Measurements from ENCODE around the gene RBM12.
A peak's percentile ranks its signal among the peaks of the same experiment; 100 is the strongest.
"Not testable (repeated sequence)": the region's sequence is repeated elsewhere in the genome, so short reads cannot be mapped to it uniquely, and the experiment has no call there.

RBM12 gene

DNA sequence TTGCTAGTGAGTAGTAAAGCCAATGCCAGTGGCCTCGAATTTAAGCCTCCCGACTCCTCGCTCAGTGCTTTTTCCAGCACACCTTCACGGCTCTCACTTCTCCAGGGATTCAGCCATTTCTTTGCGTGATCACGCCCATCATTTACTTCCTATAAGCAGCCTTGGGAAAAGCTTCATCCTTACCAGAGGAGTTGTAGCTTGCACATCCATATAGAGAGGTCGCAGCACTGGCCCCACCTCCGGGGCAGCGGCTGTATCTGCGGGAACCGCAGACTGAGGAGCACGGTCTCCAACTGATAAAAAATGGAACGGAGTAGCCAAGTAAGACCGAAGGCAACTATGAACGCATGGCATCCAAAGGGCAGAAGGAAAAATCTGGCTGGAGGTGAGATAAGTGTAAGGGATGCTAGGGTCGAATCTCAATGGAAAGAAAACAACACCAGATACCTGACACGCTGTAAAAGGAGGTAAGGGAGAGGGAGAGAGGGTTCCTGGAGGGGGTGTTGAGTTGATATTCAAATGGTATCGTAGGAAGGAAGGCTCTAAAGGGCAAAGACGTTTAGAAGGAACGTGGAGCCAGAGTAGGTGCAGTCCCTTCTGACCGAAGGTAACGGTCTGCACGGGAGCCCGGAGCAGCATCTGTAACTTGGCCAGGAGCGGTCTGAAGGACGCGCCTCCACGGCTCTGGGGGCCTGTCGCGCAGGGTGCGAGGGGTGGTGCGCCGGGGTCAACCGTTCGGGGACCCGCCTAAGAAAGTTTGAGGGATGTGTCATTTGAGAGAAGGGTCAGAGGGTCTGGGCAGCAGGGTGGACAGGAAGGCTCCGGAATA lies 33.8 kb upstream of the RBM12 start:
- no peak for DNase-seq (ENCODE audit: extremely low read depth in 1 of 2, low read depth in 1 of 2)

DNA sequence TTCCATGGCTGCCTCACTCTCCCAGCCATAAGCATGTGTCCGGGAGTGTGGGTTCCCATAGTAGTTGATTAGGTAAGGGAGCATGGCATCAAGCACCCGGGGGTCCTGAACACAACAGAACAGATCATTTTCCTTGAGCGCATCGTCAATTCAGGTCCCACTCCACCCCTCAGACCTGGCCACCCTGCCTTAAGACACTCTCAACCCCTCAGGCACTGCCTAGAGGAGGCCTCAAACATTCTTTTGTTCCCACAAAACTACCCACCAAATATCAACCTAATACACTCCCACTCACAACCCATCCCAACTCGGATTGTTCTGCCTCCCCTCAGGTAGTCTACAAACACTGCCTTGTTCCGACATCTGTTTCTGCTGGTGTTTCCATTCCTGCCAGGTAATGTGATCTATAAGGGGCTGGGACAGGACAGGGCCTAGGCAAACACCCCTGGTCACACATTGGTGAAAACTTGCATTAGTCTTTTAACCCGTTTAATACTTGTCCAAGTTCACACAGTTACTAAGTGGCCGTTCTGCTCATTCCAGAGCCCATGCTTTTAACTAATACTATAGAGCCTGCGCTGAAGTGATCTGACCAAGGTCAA lies 33.1 kb upstream of the RBM12 start:
- DNase-seq (ENCODE audit: extremely low read depth in 1 of 2, low read depth in 1 of 2), result no peak

DNA sequence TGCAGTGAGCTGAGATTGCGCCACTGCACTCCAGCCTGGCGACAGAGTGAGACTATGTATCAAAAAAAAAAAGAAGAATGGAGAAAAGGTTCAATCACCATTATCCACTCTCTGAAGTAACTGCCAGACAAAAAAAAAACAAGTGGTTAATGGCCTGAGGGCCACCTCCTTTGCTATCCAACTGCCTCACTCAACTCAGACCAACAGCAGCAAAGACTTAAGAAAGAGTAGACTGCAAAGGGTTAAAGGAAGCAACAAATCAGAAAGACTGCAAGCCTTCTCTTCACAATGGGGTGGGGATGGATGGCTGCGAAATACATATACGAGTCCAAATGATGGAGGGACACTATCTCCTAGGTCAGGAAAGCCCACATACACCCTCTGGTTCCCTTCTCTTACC lies 31.3 kb upstream of the RBM12 start:
- DNase-seq (ENCODE audit: extremely low read depth in 1 of 2, low read depth in 1 of 2), result no peak

- no peak for DNase-seq (ENCODE audit: extremely low read depth in 1 of 2, low read depth in 1 of 2)
These were observed 30.6 kb upstream of the RBM12 start for GRCh38 chr20:35695245-35695749.

GRCh38 chr20:35690265-35690664 lies 25.6 kb upstream of the RBM12 start:
- DNase-seq (ENCODE audit: extremely low read depth in 1 of 2, low read depth in 1 of 2), result no peak

- DNase-seq (ENCODE audit: extremely low read depth in 1 of 2, low read depth in 1 of 2), result not testable (repeated sequence)
These were observed 22.2 kb upstream of the RBM12 start for GRCh38 chr20:35686872-35687271.

GRCh38 chr20:35685368-35685767 lies 20.7 kb upstream of the RBM12 start:
- DNase-seq (ENCODE audit: extremely low read depth in 1 of 2, low read depth in 1 of 2), result not testable (repeated sequence)

DNA sequence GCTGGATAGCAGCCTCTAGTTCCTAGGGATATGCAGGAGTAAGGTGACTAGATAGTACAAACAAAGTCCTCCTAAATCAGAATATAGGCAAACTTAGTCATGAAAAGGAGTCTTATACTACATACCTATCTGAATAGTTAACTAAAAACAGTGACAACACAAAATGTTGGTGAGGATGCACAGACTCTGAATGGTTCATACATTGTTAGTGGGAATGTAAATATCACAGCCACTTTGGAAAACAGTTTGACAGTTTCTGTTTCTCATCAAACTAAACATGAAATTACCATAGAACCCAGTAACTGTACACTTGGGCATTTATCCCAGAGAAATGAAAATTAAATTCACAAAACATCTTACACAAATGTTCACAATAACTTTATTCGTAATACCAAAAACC lies 17.3 kb upstream of the RBM12 start:
- no peak for DNase-seq (ENCODE audit: extremely low read depth in 1 of 2, low read depth in 1 of 2)

DNA sequence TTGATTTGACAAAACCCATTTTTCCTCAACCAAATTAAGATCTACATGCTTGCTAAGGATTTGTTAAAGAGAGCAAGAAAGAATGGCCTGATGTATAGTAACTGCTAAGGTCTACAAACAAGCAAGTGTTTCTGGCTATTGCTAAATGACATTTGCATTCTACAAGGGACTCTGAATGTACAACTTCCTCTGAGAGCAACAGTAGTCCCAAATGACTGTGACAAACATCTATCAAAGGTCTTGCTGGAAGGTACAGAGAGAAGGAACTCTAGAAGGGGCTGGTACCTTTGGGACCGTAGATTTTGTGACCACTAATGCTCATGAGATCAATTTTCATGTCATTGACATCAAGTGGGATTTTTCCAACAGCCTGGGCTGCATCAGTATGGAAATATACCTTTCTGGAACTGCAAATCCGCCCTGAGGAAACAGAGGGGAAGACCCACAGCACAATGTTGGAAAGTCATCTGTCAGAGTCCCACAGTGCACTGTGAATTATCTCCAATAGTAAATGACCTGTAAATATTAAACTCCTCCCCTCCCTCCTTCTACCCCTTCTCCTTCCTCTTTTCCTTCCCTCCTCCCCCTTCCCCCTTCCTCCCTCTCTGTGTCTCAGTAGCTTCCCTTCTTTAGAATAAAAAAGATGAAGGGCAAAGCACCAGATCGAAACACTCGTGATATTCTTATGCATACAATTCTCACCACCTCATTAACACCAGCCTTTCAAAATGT lies 15.9 kb upstream of the RBM12 start:
- no peak for DNase-seq (ENCODE audit: extremely low read depth in 1 of 2, low read depth in 1 of 2)

DNA sequence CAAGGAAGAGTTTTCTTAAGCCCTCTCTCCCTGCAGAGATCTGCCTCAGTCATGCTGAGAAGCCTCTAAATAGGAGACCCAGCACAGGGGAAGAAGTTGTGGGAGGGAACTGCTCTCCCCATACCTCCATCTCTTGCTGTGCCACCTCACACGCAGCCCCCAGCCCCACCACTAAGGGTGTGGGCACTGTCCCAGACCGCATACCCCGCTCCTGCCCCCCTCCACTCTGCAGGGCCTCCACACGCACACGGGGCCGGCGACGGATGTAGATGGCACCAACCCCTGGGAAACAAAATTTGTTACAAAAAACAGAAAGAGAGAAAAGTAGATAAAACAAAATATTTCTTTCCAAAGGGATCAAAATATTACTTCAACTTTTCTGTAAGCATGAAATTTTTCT lies 10.2 kb upstream of the RBM12 start:
- DNase-seq (ENCODE audit: extremely low read depth in 1 of 2, low read depth in 1 of 2), result no peak

DNA sequence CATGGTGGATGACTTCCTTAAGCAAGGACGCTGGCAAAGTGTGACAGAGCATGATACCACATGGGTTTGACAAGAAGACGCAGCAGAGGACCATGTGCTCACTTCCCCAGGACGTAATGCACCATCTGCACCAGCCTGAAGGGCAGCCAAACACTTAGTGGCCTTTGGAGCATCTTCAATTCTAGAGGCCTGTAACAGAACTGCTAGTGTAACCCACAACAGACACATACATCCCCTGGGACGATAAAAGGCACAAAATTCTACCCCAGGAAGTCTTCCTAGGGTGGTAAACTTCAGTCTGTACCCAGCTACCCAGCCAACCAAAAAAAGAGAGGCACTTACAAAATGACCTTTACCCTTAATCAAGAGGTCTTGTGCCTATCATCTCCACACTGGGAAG lies 9.2 kb upstream of the RBM12 start:
- DNase-seq (ENCODE audit: extremely low read depth in 1 of 2, low read depth in 1 of 2), result no peak

GRCh38 chr20:35669681-35670080 lies 5.0 kb upstream of the RBM12 start:
- no peak for DNase-seq (ENCODE audit: extremely low read depth in 1 of 2, low read depth in 1 of 2)

DNA sequence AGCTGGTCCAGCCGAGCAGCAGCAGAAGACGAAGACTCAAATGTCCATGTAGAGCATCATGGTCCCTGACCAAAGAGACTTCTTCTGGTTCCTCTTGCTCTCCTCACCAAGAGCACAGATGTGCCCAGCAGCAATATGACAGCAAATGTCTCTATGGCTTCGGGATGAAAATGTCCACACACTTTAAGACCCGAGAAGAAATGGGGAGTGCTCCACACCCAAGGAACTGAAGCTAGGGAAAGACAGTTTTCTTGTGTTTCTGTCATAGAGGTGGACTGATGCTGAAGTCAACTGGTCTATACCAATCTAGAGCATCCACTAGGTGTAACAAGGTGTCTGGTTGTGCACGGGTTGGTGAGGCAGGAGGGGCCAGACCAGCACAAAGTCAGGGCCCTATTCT lies 4.5 kb upstream of the RBM12 start:
- no peak for DNase-seq (ENCODE audit: extremely low read depth in 1 of 2, low read depth in 1 of 2)

DNA sequence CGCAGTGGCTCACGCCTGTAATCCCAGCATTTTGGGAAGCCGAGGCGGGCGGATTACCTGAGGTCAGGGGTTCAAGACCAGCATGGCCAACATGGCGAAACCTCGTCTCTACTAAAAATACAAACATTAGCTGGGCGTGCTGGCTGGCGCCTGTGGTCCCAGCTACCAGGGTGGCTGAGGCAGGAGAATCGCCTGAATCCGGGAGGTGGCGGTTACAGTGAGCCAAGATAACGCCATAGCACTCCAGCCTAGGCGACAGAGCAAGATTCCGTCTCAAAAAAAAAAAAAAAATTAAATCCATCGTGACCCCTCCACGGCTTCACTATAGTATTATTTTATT lies 1.2 kb upstream of the RBM12 start:
- DNase-seq (ENCODE audit: extremely low read depth in 1 of 2, low read depth in 1 of 2), result no peak

- peak; percentile 19 to 36 for DNase-seq (ENCODE audit: extremely low read depth in 1 of 2, low read depth in 1 of 2)
These were observed 909 bp downstream of the RBM12 start for GRCh38 chr20:35663516-35664465.

GRCh38 chr20:35662551-35662950 lies 2.1 kb downstream of the RBM12 start:
- no peak for DNase-seq (ENCODE audit: extremely low read depth in 1 of 2, low read depth in 1 of 2)

DNA sequence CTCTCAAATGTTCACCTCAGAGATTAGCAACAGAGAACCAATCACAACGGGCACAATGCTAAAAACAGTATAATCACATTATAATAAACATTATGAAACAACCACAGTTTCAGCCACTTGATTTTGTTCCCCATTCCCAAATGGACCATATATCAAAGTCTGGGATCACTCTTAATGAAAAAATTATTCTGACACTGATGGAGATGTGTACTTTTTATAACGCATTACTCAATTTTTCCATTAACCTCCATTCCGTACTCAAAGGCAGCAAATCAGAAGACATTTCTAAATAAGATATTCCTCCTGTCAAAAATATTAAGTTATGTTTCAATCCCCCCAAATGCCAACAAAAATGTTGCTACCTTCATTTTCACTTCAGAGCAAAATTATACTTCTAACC lies 2.8 kb downstream of the RBM12 start:
- DNase-seq (ENCODE audit: extremely low read depth in 1 of 2, low read depth in 1 of 2), result no peak

- DNase-seq (ENCODE audit: extremely low read depth in 1 of 2, low read depth in 1 of 2), result no peak
These were observed 3.6 kb downstream of the RBM12 start for GRCh38 chr20:35661053-35661452.

GRCh38 chr20:35660122-35660937 lies 4.4 kb downstream of the RBM12 start:
- DNase-seq (ENCODE audit: extremely low read depth in 1 of 2, low read depth in 1 of 2), result no peak

GRCh38 chr20:35657271-35657670 lies 7.4 kb downstream of the RBM12 start:
- no peak for DNase-seq (ENCODE audit: extremely low read depth in 1 of 2, low read depth in 1 of 2)

All from activated CD8-positive, alpha-beta memory T cell treated with anti-CD3 and anti-CD28 coated beads for 1 hour (primary cell).